Karpas-422 (cell line): ENCODE results near the gene CDK14. TPM values are rescaled to one million over a fixed set of nuclear protein-coding genes. Genes with fewer than 3 reads are reported as not detected.
"Not testable (repeated sequence)": the region's sequence is repeated elsewhere in the genome, so short reads cannot be mapped to it uniquely, and the experiment has no call there.

Experiments
- DNase-seq: peaks from one replicate; pipeline ENCODE4 v3.0.0-alpha.2; 2015
- H2AFZ ChIP-seq: fragments of 200-600 bp; sonication (generic); 2 replicates; pipeline ENCODE4 v1.6.1; 2014; ENCODE audit warnings: antibody characterized with exemption, low read length, mixed read lengths
- H3K27ac ChIP-seq: fragments of 200-600 bp; sonication (generic); 2 replicates; pipeline ENCODE4 v1.5.1; 2014; ENCODE audit warnings: mild to moderate bottlenecking, low read length, moderate library complexity
- H3K27me3 ChIP-seq: fragments of 200-600 bp; sonication (generic); 2 replicates; pipeline ENCODE4 v1.6.1; 2014; ENCODE audit warnings: low read length, mixed read lengths
- H3K36me3 ChIP-seq: fragments of 200-600 bp; sonication (generic); 2 replicates; pipeline ENCODE4 v1.6.1; 2014; ENCODE audit warnings: low read length, mixed read lengths; ENCODE audit not compliant: insufficient read depth
- H3K4me1 ChIP-seq: fragments of 200-600 bp; sonication (generic); 2 replicates; pipeline ENCODE4 v1.6.1; 2014; ENCODE audit warnings: mild to moderate bottlenecking, low read length, mixed read lengths
- H3K4me2 ChIP-seq: fragments of 200-600 bp; sonication (generic); 2 replicates; pipeline ENCODE4 v1.6.1; 2014; ENCODE audit warnings: low read length, low read depth, mild to moderate bottlenecking; ENCODE audit not compliant: poor library complexity, severe bottlenecking
- H3K4me3 ChIP-seq: fragments of 200-600 bp; sonication (generic); 2 replicates; pipeline ENCODE4 v1.5.1; 2014; ENCODE audit warnings: mild to moderate bottlenecking, antibody characterized with exemption, low read length, mixed read lengths
- H3K79me2 ChIP-seq: fragments of 200-600 bp; sonication (generic); 2 replicates; pipeline ENCODE4 v1.6.1; 2014; ENCODE audit warnings: mild to moderate bottlenecking, low read length, mixed read lengths
- H3K9ac ChIP-seq: fragments of 200-600 bp; sonication (generic); 2 replicates; pipeline ENCODE4 v1.6.0; 2014; ENCODE audit warnings: low read length
- H3K9me2 ChIP-seq: fragments of 200-600 bp; sonication (generic), shearing (Covaris generic); replicated peaks from 2 replicates; pipeline ENCODE4 v1.6.0; 2014; ENCODE audit warnings: mild to moderate bottlenecking, low read length, moderate library complexity; ENCODE audit not compliant: insufficient read depth
- H3K9me3 ChIP-seq: fragments of 300-700, 200-600 bp; sonication (generic); 2 replicates; pipeline ENCODE4 v1.6.1; 2014; ENCODE audit warnings: low read length, mixed read lengths
- H4K20me1 ChIP-seq: fragments of 200-600 bp; sonication (generic); 2 replicates; pipeline ENCODE4 v1.6.1; 2014; ENCODE audit warnings: mild to moderate bottlenecking, antibody characterized with exemption, low read length, low read depth; ENCODE audit not compliant: insufficient read depth
- total RNA-seq: library from RNA; depleted of rRNA; stranded (reverse); fragments of >200 nt; shearing (Covaris generic); gene quantifications from 2 replicates; pipeline ENCODE4 v1.2.3, GENCODE V29; 2014; ENCODE audit warnings: low replicate concordance

Gene CDK14
- total RNA-seq, 1 experiment from 2014 or later: 121 TPM

DNA sequence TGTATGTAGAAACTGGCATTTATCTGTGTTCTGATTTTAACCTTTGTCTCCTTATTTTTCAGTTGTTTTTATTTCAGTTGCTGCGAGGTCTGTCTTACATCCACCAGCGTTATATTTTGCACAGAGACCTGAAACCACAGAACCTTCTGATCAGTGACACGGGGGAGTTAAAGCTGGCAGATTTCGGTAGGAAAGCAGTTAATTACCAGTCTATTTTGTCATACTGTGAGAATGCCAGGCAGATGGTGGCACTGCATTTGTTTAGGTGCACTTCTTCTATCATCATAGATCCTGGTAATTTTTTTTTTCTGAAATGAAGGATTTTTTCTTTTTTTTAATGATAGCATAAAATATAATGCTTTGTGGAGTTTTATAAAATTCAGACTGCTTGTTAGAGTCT is 321.4 kb downstream of the CDK14 start:
- H3K9ac ChIP-seq: no peak overlapping the region
- H3K4me2 ChIP-seq: no peak overlapping the region
- no peak overlapping the region for H2AFZ ChIP-seq
- no peaks in the 10 kb centered on the region for H3K9me3 ChIP-seq
- DNase-seq: no peak
- H3K36me3 ChIP-seq: peaks cover 16% of the 10 kb centered on the region; the same call in 1 of the 2 replicates
- no peak overlapping the region for H3K4me3 ChIP-seq
- no peak overlapping the region for H3K27ac ChIP-seq
- peaks cover 29% of the 10 kb centered on the region for H3K79me2 ChIP-seq
- peaks cover 4% of the 10 kb centered on the region; the same call in 1 of the 2 replicates for H3K4me1 ChIP-seq
- H4K20me1 ChIP-seq: no peaks in the 10 kb centered on the region
- no peaks in the 10 kb centered on the region for H3K9me2 ChIP-seq
- H3K27me3 ChIP-seq: no peaks in the 10 kb centered on the region

- H4K20me1 ChIP-seq: no peaks in the 10 kb centered on the region
- H2AFZ ChIP-seq: no peak overlapping the region
- peaks cover 17% of the 10 kb centered on the region; the same call in 1 of the 2 replicates for H3K36me3 ChIP-seq
- no peak overlapping the region for H3K4me3 ChIP-seq
- peaks cover 26% of the 10 kb centered on the region for H3K79me2 ChIP-seq
- H3K27me3 ChIP-seq: no peaks in the 10 kb centered on the region
- H3K9ac ChIP-seq: no peak overlapping the region
- no peaks in the 10 kb centered on the region for H3K9me3 ChIP-seq
- H3K4me2 ChIP-seq: no peak overlapping the region
- no peak for DNase-seq
- no peaks in the 10 kb centered on the region for H3K9me2 ChIP-seq
- peaks cover 4% of the 10 kb centered on the region; the same call in 1 of the 2 replicates for H3K4me1 ChIP-seq
- H3K27ac ChIP-seq: no peak overlapping the region
These were observed 322.2 kb downstream of the CDK14 start for GRCh38 chr7:90918303-90918702.

GRCh38 chr7:90919816-90920215 is 323.7 kb downstream of the CDK14 start:
- Histone ChIP-seq H3K9me3 (no peaks in the 10 kb centered on the region), H4K20me1 (no peaks in the 10 kb centered on the region), H3K36me3 (peaks cover 22% of the 10 kb centered on the region), H3K4me3 (no peak overlapping the region), H3K9me2 (no peaks in the 10 kb centered on the region), H2AFZ (no peak overlapping the region), H3K27ac (no peak overlapping the region), H3K27me3 (no peaks in the 10 kb centered on the region), H3K9ac (no peak overlapping the region), H3K4me1 (peaks cover 8% of the 10 kb centered on the region; the same call in 1 of the 2 replicates), H3K4me2 (no peak overlapping the region), H3K79me2 (peaks cover 26% of the 10 kb centered on the region)
- no peak for DNase-seq

DNA sequence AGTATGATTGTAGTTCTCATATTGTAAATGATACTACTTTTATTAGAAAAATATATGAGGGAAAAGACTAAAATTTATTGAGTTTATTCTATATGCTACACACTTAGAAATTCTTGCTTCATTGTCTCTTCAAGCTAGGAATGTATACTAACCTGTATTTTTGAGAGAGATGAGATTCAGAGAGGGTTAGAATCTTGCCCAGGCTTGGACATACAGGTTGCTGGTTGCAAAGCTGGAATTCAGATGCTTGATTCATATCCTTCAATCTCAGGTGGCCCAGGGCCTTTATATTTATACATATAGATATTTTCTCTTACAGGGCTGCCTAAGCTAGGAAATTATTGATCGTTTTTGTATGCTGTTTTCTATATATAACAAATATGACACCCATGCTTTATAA is 324.2 kb downstream of the CDK14 start:
- Histone ChIP-seq H3K4me3 (no peak overlapping the region), H3K27ac (no peak overlapping the region), H3K9me3 (no peaks in the 10 kb centered on the region), H3K27me3 (no peaks in the 10 kb centered on the region), H4K20me1 (no peaks in the 10 kb centered on the region), H3K4me2 (no peak overlapping the region), H3K79me2 (peaks cover 30% of the 10 kb centered on the region), H3K36me3 (peaks cover 22% of the 10 kb centered on the region), H2AFZ (no peak overlapping the region), H3K9ac (no peak overlapping the region), H3K4me1 (peaks cover 8% of the 10 kb centered on the region; the same call in 1 of the 2 replicates), H3K9me2 (no peaks in the 10 kb centered on the region)
- DNase-seq: no peak

GRCh38 chr7:90923541-90923997 is 327.4 kb downstream of the CDK14 start:
- no peaks in the 10 kb centered on the region for H3K9me2 ChIP-seq
- H3K4me3 ChIP-seq: no peak overlapping the region
- DNase-seq: no peak
- H3K4me2 ChIP-seq: no peak overlapping the region
- H3K27ac ChIP-seq: no peak overlapping the region
- no peak overlapping the region for H3K9ac ChIP-seq
- H3K4me1 ChIP-seq: peaks cover 11% of the 10 kb centered on the region; the same call in 1 of the 2 replicates
- H2AFZ ChIP-seq: no peak overlapping the region
- no peaks in the 10 kb centered on the region for H3K9me3 ChIP-seq
- no peaks in the 10 kb centered on the region for H3K27me3 ChIP-seq
- H3K36me3 ChIP-seq: peaks cover 10% of the 10 kb centered on the region; the same call in 1 of the 2 replicates
- H4K20me1 ChIP-seq: no peaks in the 10 kb centered on the region
- peaks cover 34% of the 10 kb centered on the region for H3K79me2 ChIP-seq

DNA sequence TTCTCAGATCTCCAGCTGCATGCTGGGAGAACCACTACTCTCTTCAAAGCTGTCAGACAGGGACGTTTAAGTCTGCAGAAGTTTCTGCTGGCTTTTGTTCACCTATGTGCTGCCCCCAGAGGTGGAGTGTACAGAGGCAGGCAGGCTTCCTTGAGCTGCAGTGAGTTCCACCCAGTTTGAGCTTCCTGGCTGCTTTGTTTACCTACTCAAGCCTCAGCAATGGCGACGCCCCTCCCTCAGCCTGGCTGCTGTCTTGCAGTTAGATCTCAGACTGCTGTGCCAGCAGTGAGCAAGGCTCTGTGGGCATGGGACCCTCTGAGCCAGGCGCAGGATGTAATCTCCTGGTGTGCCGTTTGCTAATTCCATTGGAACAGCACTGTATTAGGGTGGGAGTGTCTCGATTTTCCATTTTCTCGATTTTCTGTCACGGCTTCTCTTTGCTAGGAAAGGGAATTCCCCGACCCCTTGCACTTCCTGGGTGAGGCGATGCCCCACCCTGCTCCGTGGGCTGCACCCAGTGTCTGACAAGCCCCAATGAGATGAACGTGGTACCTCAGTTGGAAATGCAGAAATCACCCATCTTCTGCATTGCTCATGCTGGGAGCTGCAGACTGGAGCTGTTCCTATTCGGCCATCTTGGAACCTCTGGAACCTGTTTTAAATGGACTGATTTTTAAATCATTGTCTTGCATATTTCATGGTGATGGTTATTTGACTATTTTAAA is 332.7 kb downstream of the CDK14 start:
- H3K27ac ChIP-seq: 0 out of 2 replicates have a peak overlapping the region, but pooled peaks have one; percentile 11
- H3K79me2 ChIP-seq: peaks cover 64% of the 10 kb centered on the region
- not testable (repeated sequence) for H4K20me1 ChIP-seq, H3K9me3 ChIP-seq, H3K36me3 ChIP-seq, H2AFZ ChIP-seq, H3K27me3 ChIP-seq, H3K9me2 ChIP-seq
- H3K4me1 ChIP-seq: peaks cover 29% of the 10 kb centered on the region
- peak overlapping the region; percentile 26; the same call in 1 of the 2 replicates for H3K4me3 ChIP-seq
- H3K9ac ChIP-seq: peak overlapping the region; percentile 17; the same call in 1 of the 2 replicates
- peak overlapping the region; percentile 43 for H3K4me2 ChIP-seq
- peak; percentile 89 for DNase-seq

DNA sequence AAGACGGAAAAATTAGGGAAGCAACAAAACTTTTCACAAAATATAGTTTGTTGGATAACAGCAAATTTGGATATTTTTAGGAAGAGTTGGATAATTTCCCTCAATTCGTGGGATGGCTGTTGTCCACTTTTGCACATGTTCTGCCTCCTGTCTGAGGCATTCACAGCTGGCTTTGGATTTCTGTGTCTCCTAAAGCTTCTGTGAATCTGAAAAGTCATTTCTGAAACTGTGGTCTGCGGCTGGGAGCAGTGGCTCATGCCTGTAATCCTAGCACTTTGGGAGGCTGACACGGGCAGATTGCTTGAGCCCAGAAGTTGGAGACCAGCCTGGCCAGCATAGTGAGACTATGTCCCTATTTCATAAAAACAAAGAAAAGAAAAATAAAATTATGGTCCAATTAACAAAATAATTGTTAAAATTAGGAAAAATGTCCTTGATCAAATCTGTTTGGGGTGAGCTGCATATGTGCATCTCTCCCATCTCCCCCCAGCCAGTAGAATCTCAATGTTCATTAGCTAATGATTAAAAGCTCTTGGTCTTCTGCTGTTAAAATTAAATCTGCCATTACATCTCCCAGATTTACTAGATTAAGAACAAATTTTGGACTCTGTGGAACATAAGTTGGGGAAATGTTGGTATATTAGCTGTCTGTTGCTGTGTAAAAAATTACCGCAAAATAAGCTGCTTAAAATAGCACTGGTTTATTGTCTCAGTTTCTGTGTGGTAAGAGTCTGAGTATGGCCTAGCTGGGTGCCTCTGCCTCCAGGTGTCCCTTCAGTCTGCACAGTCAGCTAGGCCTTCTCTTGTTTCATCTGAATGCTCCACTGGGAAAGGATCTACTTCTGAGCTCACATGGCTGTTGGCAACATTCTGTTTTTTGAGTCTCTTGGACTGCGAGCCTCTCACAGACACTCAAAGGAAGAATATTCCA is 336.1 kb downstream of the CDK14 start:
- H3K27me3 ChIP-seq: no peaks in the 10 kb centered on the region
- H3K79me2 ChIP-seq: peaks cover 60% of the 10 kb centered on the region
- no peaks in the 10 kb centered on the region for H4K20me1 ChIP-seq
- no peaks in the 10 kb centered on the region for H3K36me3 ChIP-seq
- DNase-seq: no peak
- no peak overlapping the region for H3K27ac ChIP-seq
- no peak overlapping the region for H2AFZ ChIP-seq
- H3K9me2 ChIP-seq: no peaks in the 10 kb centered on the region
- H3K9me3 ChIP-seq: no peaks in the 10 kb centered on the region
- no peak overlapping the region for H3K9ac ChIP-seq
- no peak overlapping the region for H3K4me2 ChIP-seq
- H3K4me1 ChIP-seq: peaks cover 26% of the 10 kb centered on the region
- no peak overlapping the region for H3K4me3 ChIP-seq

DNA sequence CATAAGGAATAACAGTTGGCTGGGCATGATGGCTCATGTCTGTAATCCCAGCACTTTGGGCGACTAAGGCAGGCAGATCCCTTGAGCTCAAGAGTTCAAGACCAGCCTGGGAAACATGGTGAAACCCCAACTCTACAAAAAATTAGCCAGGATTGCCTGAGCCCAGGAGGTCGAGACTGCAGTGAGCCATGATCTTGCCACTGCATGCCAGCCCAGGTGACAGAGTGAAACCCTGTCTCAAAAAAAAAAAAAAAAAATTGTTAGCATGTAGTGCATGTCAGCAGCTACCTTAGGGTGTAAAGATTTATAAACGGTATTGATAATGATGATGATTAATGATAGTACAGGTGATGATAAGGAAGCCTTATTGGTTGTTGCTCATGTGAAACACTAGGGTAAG is 336.9 kb downstream of the CDK14 start:
- H4K20me1 ChIP-seq: no peaks in the 10 kb centered on the region
- no peaks in the 10 kb centered on the region for H3K9me2 ChIP-seq
- no peaks in the 10 kb centered on the region for H3K9me3 ChIP-seq
- H3K9ac ChIP-seq: no peak overlapping the region
- no peak overlapping the region for H3K4me3 ChIP-seq
- H2AFZ ChIP-seq: no peak overlapping the region
- H3K79me2 ChIP-seq: peaks cover 67% of the 10 kb centered on the region
- peaks cover 26% of the 10 kb centered on the region for H3K4me1 ChIP-seq
- no peak for DNase-seq
- H3K4me2 ChIP-seq: no peak overlapping the region
- no peaks in the 10 kb centered on the region for H3K36me3 ChIP-seq
- H3K27ac ChIP-seq: no peak overlapping the region
- H3K27me3 ChIP-seq: no peaks in the 10 kb centered on the region
